Measurements from ENCODE around the gene FBXL13.
"Not testable (repeated sequence)": the region's sequence is repeated elsewhere in the genome, so short reads cannot be mapped to it uniquely, and the experiment has no call there.

Gene FBXL13

GRCh38 chr7:103080923-103081322, 6.3 kb upstream of the FBXL13 start:
- no peak for FAIRE-seq
- no peak for DNase-seq (ENCODE audit: insufficient read length, low spot score)
- TF ChIP-seq, protein P1, sequence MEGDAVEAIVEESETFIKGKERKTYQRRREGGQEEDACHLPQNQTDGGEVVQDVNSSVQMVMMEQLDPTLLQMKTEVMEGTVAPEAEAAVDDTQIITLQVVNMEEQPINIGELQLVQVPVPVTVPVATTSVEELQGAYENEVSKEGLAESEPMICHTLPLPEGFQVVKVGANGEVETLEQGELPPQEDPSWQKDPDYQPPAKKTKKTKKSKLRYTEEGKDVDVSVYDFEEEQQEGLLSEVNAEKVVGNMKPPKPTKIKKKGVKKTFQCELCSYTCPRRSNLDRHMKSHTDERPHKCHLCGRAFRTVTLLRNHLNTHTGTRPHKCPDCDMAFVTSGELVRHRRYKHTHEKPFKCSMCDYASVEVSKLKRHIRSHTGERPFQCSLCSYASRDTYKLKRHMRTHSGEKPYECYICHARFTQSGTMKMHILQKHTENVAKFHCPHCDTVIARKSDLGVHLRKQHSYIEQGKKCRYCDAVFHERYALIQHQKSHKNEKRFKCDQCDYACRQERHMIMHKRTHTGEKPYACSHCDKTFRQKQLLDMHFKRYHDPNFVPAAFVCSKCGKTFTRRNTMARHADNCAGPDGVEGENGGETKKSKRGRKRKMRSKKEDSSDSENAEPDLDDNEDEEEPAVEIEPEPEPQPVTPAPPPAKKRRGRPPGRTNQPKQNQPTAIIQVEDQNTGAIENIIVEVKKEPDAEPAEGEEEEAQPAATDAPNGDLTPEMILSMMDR (IDR thresholded peaks at IDR 0.05; ENCODE audit: insufficient read depth, missing control alignments) = no peak

GRCh38 chr7:103079836-103080235, 5.2 kb upstream of the FBXL13 start:
- no peak for FAIRE-seq
- no peak for DNase-seq (ENCODE audit: insufficient read length, low spot score)
- TF ChIP-seq, protein P1 (IDR thresholded peaks at IDR 0.05; ENCODE audit: insufficient read depth, missing control alignments) = no peak

DNA sequence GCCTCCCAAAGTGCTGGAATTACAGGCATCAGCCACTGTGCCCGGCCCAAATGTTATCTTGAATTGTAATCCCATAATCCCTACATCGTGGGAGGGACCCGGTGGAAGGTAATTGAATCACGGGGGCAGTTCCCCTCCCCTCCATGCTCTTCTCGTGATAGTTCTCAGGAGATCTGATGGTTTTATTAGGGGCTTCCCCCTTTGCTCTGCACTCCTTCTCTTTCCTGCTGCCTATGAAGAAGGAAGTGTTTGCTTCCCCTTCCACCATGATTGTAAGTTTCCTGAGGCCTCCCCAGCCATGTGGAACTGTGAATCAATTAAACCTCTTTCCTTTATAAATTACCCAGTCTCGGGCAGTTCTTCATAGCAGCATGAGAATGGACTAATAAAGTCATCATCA, 3.6 kb upstream of the FBXL13 start:
- not testable (repeated sequence) for FAIRE-seq; DNase-seq (ENCODE audit: insufficient read length, low spot score)

GRCh38 chr7:103077318-103077717, 2.7 kb upstream of the FBXL13 start:
- TF ChIP-seq, protein P1 (IDR thresholded peaks at IDR 0.05; ENCODE audit: insufficient read depth, missing control alignments) = no peak
- no peak for FAIRE-seq
- no peak for DNase-seq (ENCODE audit: insufficient read length, low spot score)

- DNase-seq (ENCODE audit: insufficient read length, low spot score) (no peak), FAIRE-seq (no peak)
- TF ChIP-seq, protein P1 (IDR thresholded peaks at IDR 0.05; ENCODE audit: insufficient read depth, missing control alignments) = no peak
These were observed 2.2 kb upstream of the FBXL13 start for GRCh38 chr7:103076764-103077163.

GRCh38 chr7:103075337-103075918, 832 bp upstream of the FBXL13 start:
- TF ChIP-seq, protein P1 (IDR thresholded peaks at IDR 0.05; ENCODE audit: insufficient read depth, missing control alignments) = no peak
- no peak for FAIRE-seq
- no peak for DNase-seq (ENCODE audit: insufficient read length, low spot score)

DNA sequence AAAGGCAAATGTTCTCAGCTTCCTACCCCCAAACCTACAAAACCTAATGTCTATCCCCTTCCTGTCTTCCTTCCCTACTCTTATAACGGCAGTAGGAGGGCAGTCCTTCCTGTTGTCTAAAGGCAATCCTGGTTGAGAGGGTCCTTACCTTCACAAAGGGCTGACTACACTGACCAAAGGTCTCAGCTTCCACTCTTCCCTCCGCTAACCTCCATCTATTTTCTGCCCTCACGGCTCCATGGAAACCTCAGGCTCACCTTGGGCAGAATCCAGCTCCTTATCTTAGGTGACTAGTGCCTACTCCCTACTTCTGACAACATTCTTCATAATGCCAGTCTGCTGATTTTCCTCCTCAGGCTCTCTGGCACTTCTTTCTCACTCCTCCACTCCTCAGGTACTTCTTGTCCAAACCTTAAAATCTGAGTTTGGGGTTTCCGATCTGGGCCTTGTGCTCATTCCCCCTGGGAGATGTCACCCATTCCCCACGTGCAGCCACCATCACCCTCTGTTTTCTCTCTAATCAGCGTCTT, 542 bp downstream of the FBXL13 start:
- DNase-seq (ENCODE audit: insufficient read length, low spot score) (no peak), FAIRE-seq (no peak)
- TF ChIP-seq, protein P1 (IDR thresholded peaks at IDR 0.05; ENCODE audit: insufficient read depth, missing control alignments) = no peak
